Midbrain (tissue), 1 donor: Measurements from ENCODE around the gene FGF19.
"Not testable (repeated sequence)": the region's sequence is repeated elsewhere in the genome, so short reads cannot be mapped to it uniquely, and the experiment has no call there.

Source experiments
- DNase-seq: peaks from one replicate; lab custom pipeline; 2025; lab: John Stamatoyannopoulos, UW

Gene FGF19

DNA sequence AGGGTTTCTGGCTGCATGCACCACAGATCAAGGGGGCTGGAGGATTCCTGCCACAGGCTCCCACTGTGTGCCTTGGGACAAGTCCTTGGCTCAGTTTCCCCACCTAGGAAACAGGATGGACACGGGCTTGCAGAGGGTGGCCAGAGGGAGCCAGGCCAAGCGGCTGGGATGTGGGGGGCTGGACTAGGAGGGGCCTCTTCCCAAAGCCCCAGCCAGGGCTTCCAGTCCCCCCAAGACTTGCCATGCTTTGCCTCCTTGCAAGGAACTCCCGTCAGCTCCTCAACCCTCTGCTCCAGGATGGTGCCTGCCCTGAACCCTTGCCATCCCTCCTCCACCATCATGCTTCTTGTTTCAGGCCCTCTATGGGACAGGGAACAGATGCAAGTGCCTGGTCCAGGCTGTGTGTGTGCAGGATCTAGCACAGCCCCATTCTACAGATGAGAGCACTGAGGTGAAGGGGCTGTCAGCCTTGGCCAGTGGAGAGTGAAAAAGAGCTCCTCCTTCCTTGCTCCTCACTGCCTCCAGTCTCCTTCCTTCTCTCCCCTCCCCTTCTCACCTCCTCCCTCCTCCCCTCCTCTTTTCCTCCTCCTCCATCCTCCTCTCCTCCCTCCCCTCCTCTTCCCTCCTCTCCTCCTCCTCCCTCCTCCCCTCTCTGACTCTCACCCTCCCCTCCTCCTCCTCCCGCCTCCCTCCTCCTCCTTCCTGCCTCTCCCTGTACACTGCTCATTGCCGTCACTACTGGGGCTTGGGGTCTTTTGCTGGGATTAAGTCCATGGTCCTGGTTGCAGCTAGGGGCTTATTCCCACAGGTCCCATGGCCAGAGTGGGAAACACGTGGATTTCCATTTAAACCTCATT is 13.3 kb upstream of the FGF19 start:
- DNase-seq, result no peak

DNA sequence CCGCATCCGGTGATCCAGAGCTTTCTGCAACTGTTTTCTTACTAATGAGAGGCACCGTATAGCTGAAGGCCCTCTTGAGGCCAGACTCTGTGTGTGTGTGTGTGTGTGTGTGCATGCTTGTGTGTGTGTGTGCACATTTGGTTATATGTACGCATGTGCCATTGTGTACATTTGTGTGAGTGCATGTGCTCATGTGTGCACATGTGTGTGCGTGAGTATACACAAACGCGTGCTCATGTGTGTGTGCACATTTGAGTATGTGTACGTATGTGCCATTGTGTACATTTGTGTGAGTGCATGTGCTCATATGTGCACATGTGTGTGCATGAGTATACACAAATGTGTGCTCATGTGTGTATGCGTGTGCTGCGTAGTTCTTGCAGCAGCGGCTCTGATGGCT is 12.3 kb upstream of the FGF19 start:
- DNase-seq, result no peak

DNA sequence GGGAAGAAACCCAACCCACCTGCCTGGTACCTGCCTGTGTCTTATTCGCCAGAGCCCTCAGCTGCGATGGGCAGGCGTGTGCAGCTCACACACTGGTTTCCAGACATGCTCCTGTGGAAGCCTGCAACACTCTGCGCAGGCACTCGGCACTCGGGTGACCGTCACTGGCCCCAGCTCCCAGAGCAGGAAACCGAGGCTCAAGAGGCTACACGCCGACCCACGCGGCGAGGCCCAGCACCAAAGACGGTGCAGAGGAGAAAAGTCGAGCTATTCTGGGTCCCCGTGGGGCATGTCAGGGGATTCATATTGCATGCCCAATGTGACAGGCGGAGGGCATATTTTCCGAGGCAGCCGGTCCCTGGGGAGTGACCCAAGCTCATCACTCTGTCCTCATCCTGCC is 11.6 kb upstream of the FGF19 start:
- no peak for DNase-seq

DNA sequence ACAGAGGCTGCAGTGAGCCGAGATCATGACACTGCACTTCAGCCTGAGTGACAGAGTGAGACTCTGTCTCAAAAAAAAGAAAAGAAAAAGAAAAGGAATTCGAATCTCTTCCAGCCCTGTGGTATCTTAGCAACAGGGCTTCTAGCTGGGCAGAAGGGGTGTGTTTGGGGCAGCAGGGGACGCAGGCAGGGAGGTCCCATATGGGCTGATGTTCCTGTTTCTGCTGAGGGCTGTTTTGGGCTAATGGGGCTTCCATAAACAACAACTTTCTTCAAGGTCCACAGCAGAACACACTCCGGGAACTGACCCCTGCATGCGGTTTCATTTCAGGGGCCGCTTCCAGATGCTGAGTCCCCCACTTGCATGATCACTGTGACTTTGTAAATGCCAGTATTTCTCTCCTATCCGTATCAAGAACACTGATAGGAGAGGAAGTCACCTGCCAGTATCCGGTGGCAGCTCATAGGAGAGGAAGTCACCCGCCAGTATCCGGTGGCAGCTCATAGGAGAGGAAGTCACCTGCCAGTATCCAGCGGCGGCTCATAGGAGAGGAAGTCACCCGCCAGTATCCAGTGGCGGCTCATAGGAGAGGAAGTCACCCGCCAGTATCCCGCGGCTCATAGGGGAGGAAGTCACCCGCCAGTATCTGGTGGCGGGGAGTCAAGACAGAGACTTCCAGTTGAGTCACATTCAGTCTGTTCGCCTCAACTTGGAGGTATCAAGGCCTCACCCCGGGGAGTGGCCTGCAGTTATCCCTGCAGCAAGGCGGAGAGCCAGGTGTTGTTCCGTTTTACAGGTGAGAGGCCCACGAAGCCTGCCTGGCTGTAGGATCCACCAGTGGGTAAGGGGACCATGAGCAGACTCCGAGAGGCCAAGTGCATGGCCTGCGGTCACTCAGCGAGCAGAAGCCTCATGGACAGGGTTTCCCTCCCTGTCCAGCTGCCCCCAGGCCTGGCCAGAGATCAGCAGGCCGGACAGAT is 8.3 kb upstream of the FGF19 start:
- no peak for DNase-seq

DNA sequence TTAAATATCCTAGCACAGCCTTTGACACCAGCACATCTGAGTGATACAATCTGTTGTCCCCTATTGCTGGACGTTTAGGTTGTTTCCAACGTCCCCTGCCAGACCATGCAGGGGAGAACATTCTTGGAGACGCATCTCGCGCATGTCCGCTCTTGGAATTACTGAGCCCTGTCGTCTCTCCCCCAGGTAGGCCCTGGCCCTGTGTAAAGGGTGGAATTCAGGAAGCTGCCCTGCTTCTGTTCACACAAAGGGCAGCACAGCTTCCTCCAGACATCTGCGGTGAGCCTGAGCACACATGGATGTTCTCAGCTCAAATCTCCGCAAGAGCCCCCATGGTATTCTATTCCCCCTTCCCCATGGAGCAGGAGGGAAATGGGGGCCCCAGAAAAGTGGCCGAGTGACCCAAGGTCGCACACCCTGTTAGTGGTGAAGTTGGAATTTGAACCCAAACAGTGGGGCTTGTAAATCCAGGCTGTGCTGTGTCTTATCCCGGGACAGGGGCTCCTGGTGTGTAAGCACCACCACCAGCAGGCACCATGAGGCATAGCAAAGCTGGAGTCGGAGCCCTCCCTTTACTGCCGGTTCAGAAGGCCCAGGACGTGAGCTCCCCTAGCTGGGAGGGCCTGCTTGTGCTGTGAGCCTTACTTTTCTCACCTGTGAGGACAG is 5.0 kb upstream of the FGF19 start:
- no peak for DNase-seq

DNA sequence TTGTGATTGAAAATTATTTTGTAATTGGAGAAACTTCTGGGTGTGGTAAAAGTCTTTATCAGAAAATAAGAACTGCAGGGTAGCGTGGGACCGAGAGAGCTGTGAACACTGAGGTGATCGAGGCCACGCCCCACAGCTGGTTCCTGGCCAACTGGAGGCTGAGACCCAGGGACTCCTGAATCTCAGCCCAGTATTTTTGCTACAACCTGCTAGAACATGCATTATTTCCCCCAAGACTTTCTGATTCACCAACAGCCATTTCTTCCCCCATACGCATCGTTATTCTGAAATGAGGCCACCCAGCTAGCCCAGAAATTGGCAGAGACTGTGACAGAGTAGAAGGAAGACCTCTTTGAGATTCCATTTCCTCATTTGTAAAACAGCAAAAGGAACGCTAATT is 3.4 kb upstream of the FGF19 start:
- no peak for DNase-seq

DNA sequence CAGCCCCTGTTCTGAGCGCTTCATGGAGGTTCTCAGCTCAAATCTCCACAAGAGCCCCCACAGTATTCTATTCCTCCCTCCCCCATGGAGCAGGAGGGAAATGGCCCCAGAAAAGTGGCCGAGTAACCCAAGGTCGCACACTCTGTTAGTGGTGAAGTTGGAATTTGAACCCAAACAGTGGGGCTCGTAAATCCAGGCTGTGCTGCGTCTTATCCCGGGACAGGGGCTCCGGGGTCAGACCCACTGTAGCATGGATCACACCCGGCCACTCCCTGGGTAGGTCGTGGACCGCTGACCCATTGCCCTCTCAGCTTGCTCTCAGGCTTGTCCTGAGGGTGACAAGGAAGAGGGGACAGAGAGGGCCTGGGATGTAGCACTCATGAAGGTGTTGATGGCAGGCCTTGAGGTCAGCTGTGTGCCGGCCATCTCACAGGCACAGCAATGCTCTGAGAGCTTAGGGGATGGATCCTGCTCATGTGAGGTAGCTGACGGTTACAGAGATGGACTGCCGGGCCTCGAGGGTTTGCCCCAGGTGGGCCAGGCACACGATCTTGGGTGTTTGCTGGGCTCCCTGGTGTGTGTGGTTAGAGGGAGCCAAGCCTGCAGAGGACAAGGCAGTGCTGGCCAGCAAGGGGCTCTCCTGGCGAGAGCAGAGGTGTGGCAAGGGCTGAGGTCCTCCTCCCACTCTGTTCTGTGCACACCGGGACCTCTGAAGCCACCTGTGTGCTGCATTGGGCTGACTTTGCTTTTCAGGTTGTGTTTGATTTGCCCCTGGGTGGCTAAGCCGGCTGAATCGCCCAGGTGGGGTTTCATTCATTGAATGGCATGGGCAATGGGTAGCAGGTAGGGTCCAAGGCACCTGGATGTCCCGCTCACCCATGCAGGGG is 2.3 kb upstream of the FGF19 start:
- no peak for DNase-seq

DNA sequence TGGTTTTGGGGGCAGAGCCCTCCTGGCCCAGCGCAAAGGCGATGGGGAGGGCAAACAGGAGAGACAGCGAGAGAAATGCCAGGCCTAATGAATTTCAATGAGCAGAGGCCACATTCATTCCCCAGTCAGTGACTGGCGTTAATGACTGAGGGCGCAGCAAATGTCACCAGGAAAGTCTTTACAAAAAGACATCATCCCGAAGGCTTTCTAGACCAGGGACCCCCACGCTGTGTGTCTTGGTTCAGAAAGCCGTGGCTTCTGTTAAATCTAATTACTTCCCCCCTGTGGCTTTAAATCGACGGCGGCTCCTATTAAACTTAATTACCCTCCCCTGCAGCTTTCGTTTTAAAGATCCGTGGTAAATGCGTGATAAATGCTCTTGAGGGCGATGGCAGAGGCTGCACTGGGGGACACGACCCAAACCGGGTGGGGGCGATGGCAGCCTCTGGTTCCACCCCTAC is 1.6 kb upstream of the FGF19 start:
- DNase-seq, result no peak

DNA sequence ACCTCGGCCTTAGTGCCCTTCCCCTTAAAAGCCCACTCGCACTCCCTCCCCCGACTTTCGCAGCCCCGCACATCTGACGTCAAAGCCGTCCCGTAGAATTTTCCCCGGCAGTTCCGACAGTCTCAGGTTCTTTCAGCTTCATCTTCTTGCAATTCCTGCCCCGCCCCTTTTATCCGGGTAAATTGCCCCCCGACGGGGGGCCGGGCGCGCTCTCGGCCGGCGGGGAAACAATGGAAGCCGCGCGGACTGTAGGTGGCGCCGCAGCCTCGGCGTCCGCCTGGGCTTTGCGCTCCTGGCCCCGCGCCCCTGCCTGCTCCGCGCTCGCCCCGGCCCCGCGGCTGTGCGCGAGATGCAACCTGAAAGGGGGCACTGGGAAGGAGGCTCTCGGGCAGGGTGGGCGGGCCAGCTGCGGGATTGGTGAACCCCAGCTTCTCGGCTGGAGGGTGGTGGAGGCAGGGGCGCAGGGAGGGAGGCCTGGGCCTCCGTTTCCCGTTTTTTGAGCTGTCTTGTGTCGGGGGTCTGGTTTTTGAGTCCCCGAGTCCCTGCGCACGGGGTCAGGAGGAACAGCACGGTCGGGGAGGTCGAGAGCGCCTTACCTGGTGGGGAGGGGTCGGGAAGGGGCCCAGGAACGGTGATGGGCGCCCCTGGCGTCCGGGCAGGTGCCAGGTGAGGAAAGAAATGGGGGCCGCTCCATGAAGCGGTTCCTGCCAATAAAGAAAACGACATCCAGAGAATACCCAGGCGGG is 859 bp upstream of the FGF19 start:
- no peak for DNase-seq

DNA sequence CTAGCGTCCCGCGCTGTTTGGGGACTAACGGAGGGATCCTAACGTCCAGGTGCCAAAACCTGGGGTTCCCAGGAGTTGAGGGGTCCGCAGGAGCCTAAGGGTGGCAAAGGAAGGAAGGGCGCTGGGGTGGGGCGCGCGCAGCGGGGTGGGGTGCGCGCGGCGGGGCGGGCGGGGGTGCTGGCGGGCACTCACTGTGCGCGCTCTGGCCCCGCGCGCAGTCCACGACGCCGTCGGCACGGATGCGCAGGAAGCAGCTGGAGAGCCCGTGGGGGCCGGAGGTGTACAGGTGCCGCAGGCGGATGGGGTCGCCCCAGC is 412 bp downstream of the FGF19 start:
- no peak for DNase-seq

DNA sequence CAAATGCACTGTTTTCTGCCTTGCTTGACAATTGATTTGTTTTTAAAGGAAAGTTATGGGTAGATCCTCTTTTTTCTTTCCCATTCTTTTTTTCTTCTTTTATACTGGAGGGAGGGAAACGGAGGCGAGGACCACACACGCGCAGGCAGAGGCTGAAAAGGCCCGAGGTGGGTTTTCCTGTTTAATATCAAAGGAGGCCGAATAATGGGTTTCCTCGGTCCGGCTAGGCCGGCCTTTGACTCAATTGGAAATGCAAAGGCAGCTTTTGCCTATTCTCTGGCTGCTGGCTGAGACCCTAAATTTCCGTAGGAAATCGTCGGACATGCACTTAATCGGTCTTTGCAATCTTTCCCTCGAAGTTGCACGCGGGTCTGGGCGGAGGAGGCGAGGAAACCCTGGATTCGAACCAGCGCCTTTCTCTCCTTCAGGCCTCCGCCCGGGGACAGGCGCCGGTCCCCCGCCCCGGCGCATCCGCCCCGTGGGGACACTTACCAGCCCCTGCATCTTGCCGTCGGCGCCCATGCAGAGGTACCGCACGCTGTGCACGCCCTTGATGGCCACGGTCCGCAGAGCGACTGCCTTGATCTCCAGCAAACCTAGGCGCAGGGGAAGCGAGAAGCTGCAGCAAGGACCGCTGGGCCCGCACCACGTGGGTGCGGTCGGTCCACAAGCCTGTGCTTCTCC is 911 bp downstream of the FGF19 start:
- no peak for DNase-seq

DNA sequence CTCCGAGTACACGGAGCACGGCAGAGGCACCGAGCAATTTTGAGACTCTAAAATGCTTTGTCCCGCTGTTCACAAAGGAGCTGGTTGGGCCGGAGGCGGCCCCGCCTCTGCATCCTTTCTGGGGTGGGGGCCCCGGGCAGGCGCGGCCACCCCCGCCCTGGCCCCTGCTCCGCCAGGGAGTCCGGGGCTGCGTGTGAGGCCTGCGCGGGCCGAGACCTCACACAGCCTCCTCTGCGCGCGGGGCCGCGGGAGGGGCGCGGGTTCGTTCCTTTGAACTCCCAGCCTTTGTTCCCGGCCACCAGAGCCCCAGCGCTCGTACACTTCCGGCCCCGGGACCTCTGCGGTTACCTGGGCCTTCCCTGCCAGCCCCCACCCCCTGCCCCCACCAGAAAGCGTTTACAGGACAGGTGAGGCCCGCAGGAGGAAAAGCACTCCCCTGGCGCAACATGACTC is 1.6 kb downstream of the FGF19 start:
- no peak for DNase-seq

DNA sequence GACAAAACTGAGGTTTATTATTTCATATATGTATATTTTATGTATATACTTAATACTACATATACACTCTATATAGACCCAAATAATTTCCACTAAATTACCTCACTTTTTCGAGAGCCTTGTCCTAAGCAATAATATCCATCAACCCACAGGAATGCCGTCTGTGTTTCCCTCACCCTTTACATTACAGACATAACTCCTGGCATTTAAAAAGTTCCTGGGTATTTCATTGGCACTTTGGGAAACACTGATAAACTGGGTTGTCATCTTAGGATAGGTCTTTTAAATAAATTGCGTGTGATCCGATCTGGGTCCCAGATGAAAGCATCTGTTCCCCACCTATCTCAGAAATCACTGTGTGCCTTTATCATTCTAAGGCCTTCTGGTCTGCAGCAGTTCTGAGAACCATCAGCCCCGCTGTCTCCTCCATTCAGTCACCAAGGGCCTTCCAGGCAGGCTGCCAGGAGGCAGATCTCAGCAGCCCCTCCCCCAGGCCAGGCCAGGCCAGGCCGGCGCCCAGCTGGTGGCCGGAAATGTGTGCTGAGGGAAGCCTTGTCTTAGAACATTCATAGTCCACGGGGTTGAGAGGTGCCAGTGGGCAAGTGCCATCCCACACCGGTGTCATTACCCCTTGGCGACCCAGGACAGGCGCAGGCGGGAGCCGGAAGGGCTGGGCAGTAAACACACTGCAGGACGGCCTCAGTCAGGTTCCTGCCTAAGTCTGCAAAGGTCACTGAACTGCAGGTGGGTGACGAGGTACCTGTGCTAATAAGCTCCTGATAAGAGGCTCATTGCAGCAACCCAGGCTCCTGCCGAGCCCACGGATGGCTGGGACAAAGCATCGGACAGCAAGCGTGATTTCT is 3.3 kb downstream of the FGF19 start:
- peak; percentile 62 for DNase-seq

DNA sequence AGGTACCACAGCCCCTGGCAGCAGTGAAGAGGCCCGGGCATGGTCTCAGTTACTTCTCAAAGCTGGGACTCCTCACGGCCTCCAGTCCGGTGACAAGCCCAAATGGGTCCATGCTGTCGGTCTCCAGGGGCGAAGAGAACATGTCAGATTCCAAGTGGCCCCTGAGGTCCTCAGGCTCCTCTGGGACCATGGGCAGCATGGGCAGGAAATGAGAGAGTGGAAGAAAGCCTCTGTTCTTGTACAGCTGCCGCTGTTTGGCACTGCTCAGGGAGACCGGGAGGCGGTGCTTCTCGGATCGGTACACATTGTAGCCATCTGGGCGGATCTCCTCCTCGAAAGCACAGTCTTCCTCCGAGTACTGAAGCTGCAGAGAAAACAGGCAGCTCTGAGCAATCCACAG is 4.6 kb downstream of the FGF19 start:
- no peak for DNase-seq

DNA sequence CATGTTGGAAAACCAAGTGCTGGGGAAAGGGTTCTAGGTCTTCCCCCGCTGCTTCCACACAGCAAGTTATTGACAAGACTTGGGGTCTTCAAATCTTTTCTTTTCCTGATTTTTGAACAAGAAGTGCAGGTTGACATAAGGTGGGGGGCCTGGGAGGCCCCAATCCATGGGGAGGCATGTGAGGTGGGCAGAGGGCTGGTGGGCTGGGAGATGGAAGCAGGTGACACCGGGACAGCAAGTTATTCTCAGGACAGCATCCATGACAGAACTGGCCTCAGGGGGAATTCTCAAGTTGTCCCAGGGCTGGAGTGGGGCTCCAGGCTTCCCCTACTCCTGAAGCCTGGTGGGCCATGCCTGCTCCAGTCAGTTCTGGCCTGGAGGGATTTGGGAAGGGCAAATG is 5.5 kb downstream of the FGF19 start:
- no peak for DNase-seq

DNA sequence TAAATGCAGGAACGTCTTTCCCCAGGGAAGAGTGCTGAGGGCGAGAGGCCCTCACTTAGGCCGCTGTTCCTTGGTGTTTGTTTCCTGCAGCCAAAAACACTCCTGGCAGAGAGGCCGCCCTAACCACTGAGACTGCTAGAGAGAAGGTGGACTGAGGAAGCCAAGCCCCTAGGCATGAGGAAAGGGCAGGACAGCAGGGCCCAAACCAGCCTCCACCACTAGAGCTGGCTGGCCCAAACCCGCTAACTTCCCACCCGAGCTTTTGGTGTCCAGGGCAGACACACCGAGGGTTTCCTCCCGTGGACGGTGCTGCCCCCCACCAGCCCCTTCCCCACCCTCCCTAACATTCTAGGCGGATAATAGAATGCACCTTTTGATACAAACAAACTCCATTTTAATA is 6.0 kb downstream of the FGF19 start:
- no peak for DNase-seq

DNA sequence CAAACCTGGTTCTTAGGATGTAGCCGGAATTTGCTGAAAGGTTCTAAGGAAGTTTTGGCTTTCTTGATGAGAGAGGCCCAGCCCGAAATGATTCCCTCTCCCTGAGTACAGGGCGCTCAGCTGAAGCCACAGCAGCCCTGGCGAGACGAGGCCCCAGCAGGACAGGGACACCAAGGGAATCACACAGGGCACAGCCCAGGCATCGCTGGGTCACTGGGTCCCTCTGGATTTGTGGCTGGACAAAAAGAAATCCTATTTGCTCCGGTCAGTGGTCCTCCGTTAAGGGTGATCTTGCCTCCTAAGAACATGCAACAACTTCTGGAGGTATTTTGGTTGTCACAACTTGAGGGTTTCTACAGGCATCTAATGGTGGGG is 6.4 kb downstream of the FGF19 start:
- DNase-seq, result no peak

DNA sequence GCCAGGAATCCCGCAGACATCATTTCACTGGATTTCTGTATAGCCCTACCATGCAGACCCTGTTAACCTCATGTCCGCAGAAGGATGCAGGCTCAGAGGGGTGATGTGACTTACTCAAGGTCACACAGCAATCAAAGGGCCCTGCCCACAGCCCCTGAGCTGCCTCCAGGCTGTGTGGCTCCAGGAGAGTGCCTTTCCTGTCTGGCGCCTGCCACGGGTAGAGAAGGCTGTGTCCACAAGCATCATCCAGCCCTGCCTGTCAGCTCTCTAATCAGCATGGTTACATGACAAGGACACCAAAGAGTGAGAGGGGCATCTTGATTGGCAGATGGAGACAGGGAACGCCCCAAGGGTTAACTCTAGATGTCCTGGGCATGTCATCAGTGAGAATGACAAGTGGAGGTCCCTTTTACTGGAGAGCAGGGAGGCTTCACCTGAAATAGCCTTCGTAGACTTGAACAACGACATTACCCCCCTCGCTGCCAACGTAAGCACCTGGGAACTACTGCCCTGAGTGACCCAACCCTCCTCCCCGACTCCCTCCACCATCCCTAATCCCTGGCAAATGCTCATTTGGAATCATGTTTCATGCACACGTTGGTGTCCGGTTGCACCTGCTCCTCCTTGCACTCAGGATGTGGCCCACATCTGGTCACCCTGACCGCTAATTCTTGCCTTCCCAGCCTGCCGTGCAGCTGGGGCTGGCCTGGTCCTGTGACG is 6.9 kb downstream of the FGF19 start:
- DNase-seq, result no peak

DNA sequence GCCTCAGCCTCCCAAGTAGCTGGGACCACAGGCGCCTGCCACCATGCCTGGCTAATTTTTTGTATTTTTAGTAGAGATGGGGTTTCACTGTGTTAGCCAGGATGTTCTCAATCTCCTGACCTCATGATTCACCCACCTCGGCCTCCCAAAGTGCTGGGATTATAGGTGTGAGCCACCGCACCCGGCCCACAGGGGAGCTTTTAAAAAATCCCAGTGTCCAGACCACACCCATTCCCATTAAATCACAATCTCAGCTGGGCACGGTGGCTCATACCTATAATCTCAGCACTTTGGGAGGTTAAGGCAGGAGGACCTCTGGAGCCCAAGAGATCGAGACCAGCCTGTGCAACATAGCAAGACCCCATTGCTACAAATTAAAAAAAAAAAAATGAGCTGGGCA is 7.8 kb downstream of the FGF19 start:
- not testable (repeated sequence) for DNase-seq
